Parathyroid adenoma (tissue), 2 donors: ENCODE data around the gene VASP.

Experiments used
- H2AFZ ChIP-seq: fragments of 300-600 bp; sonication (generic); one replicate; pipeline ENCODE4 v1.7.0; 2017; ENCODE audit warnings: antibody characterized with exemption, mild to moderate bottlenecking
- H3K27ac ChIP-seq: fragments of 300-600 bp; sonication (generic); one replicate; pipeline ENCODE4 v1.7.0; 2017
- H3K27me3 ChIP-seq: fragments of 300-600 bp; sonication (generic); one replicate; pipeline ENCODE4 v1.7.0; 2017; ENCODE audit warnings: low read length; ENCODE audit not compliant: control insufficient read depth, insufficient read depth
- H3K36me3 ChIP-seq: fragments of 300-600 bp; sonication (generic); one replicate; pipeline ENCODE4 v1.7.0; 2017; ENCODE audit warnings: low read length; ENCODE audit not compliant: control insufficient read depth, insufficient read depth
- H3K4me1 ChIP-seq: fragments of 300-600 bp; sonication (generic); one replicate; pipeline ENCODE4 v1.7.0; 2017; ENCODE audit warnings: control low read depth
- H3K4me2 ChIP-seq: fragments of 300-600 bp; sonication (generic); one replicate; pipeline ENCODE4 v1.7.0; 2017; ENCODE audit warnings: low read length
- H3K4me3 ChIP-seq: fragments of 300-600 bp; sonication (generic); one replicate; pipeline ENCODE4 v1.7.0; 2017; ENCODE audit warnings: low read depth, low read length
- H3K79me2 ChIP-seq: fragments of 300-600 bp; sonication (generic); one replicate; pipeline ENCODE4 v1.7.0; 2017; ENCODE audit warnings: control low read depth
- H3K9ac ChIP-seq: fragments of 300-600 bp; sonication (generic); one replicate; pipeline ENCODE4 v1.7.0; 2017; ENCODE audit warnings: mild to moderate bottlenecking
- H3K9me3 ChIP-seq: fragments of 300-600 bp; sonication (generic); one replicate; pipeline ENCODE4 v1.7.0; 2017; ENCODE audit warnings: low read length; ENCODE audit not compliant: control insufficient read depth
- CTCF ChIP-seq: fragments of 300-600 bp; sonication (generic); IDR thresholded peaks from one replicate; pipeline ENCODE4 v1.7.0; 2017; ENCODE audit warnings: antibody characterized with exemption, mild to moderate bottlenecking
- donor health status: primary hyperparathyroidism.

VASP gene

GRCh38 chr19:45468159-45468651, 39.1 kb upstream of the VASP start:
- H3K9me3 ChIP-seq, result no peaks in the 10 kb centered on the region
- peak overlapping the region; percentile 79 for H3K9ac ChIP-seq
- H3K27ac ChIP-seq, result peak overlapping the region; percentile 99
- peaks cover 24% of the 10 kb centered on the region for H3K4me1 ChIP-seq
- H3K4me3 ChIP-seq, result peak overlapping the region; percentile 100
- H3K36me3 ChIP-seq, result no peaks in the 10 kb centered on the region
- no peak for TF ChIP-seq CTCF
- peak overlapping the region; percentile 100 for H3K4me2 ChIP-seq
- H2AFZ ChIP-seq, result peak overlapping the region; percentile 85
- H3K79me2 ChIP-seq, result no peaks in the 10 kb centered on the region
- no peaks in the 10 kb centered on the region for H3K27me3 ChIP-seq

GRCh38 chr19:45468803-45469131, 38.5 kb upstream of the VASP start:
- peak overlapping the region; percentile 79 for H3K9ac ChIP-seq
- H3K36me3 ChIP-seq, result no peaks in the 10 kb centered on the region
- peaks cover 24% of the 10 kb centered on the region for H3K4me1 ChIP-seq
- H3K4me3 ChIP-seq, result peak overlapping the region; percentile 100
- H3K9me3 ChIP-seq, result no peaks in the 10 kb centered on the region
- no peaks in the 10 kb centered on the region for H3K27me3 ChIP-seq
- peak overlapping the region; percentile 100 for H3K4me2 ChIP-seq
- peak overlapping the region; percentile 99 for H3K27ac ChIP-seq
- no peaks in the 10 kb centered on the region for H3K79me2 ChIP-seq
- no peak for TF ChIP-seq CTCF
- peak overlapping the region; percentile 85 for H2AFZ ChIP-seq

GRCh38 chr19:45469132-45469944, 37.9 kb upstream of the VASP start:
- Histone ChIP-seq H2AFZ (peak overlapping the region; percentile 85), H3K4me3 (peak overlapping the region; percentile 100), H3K9me3 (no peaks in the 10 kb centered on the region), H3K4me1 (peaks cover 24% of the 10 kb centered on the region), H3K27ac (peak overlapping the region; percentile 99), H3K27me3 (no peaks in the 10 kb centered on the region), H3K9ac (peak overlapping the region; percentile 79), H3K36me3 (no peaks in the 10 kb centered on the region), H3K4me2 (peak overlapping the region; percentile 100), H3K79me2 (no peaks in the 10 kb centered on the region)
- peak; percentile 20 for TF ChIP-seq CTCF

- TF ChIP-seq CTCF, result no peak
- Histone ChIP-seq H3K79me2 (no peaks in the 10 kb centered on the region), H3K9ac (peak overlapping the region; percentile 79), H3K4me1 (peaks cover 24% of the 10 kb centered on the region), H3K27ac (peak overlapping the region; percentile 99), H3K36me3 (no peaks in the 10 kb centered on the region), H3K9me3 (no peaks in the 10 kb centered on the region), H2AFZ (peak overlapping the region; percentile 85), H3K4me2 (peak overlapping the region; percentile 100), H3K27me3 (no peaks in the 10 kb centered on the region), H3K4me3 (peak overlapping the region; percentile 100)
These were observed 37.1 kb upstream of the VASP start for GRCh38 chr19:45469945-45470761.
